IPS-18c (cell line): Measurements from ENCODE around the gene ISCU.
"Not testable (repeated sequence)": the region's sequence is repeated elsewhere in the genome, so short reads cannot be mapped to it uniquely, and the experiment has no call there.

ENCODE experiments used
- H3K4me3 ChIP-seq: 2 replicates; pipeline ENCODE4 v1.7.0; 2013; ENCODE audit warnings: low read depth, mild to moderate bottlenecking, low read length, moderate library complexity; ENCODE audit not compliant: insufficient read depth
- H3K9me3 ChIP-seq: one replicate; pipeline ENCODE4 v1.6.1; 2013; ENCODE audit warnings: mild to moderate bottlenecking, low read length, moderate library complexity; ENCODE audit not compliant: control insufficient read depth, insufficient read depth

The ISCU gene

DNA sequence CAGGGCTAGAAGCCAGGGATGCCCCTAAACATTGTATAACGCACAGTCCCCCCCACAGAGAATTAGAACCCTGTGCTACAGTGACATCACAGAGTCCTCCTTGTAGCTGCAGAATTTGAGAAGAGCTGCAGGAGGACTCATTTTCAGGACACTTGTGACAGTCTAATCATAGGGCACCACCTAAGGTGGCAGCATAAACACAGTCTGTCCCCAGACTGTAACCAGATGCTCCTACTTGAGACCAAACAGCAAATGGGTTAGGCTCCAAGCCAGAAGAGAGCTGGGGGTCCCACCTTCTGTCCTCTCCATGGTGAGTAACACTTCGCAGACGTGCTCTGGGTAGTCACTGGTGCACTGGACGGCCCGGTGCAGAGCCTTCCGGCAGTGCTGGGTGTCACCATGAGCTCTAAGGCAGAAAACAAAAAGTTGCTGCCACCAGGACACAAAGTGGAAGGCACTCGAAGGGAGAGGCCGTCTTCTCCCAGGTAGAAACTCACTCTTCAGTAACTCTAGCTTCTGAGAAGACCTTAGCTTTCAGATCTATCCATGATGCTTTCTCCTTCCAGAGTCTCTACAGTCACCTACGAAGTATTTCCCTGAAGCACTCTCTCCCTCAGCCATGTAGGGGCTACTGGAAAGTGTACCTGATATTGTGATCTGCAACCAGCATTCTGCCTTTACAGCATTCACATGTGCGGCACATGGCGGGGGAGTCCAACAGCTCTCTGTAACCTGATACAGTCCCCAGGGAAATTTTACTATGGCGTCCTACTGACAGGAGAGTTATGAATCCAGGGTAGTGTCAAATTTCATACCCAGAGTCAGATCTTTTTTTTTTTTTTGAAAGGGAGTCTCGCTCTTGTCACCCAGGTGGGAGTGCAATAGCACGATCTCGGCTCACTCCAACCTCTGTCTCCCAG is 30.2 kb upstream of the ISCU start:
- no peak overlapping the region for H3K4me3 ChIP-seq
- no peaks in the 10 kb centered on the region for H3K9me3 ChIP-seq

DNA sequence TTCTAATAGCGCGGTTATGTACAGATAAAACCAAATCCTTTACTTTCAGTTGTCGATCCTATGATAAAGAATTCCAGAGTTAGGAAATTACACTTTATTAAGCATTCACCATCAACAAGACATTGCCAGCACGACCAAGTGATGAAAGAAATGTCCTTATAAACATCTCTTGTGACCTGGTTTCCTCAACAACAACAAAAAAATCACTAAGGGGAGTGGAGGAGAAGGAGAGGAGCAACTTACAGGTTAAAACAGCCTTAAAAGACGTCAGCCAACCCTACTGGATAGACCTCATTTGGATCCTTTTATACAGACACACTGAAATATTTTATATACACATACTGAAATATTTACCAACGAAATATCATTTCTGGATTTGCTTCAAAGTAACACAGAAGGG is 24.2 kb upstream of the ISCU start:
- H3K4me3 ChIP-seq: no peak overlapping the region
- no peaks in the 10 kb centered on the region for H3K9me3 ChIP-seq

DNA sequence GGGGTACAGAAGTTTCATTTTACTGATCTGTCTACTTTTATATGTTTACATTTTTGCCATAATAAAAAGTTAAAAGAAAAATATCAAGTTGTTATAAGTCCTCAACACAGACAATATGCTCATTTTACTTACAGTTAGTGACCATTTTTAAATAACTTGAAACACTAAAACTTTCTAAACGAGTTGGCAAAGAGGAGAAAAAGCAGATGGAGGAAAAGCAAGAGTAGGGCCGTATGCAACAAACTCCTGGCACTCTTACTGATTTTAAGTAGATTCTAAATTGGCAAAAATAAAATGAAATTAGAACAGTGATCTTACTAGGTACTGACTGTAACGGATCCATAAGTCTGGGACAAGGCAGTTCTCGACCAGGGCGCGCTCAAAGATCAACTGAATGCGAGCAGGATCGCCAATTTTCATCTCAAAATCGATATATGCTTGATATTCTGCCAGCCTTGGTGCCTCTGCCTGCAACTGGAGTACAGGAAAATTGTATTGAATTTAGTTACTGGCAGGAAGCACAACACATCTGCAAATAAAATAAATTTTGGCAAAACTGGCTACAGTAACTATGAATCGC is 23.7 kb upstream of the ISCU start:
- Histone ChIP-seq H3K4me3 (no peak overlapping the region), H3K9me3 (no peaks in the 10 kb centered on the region)

DNA sequence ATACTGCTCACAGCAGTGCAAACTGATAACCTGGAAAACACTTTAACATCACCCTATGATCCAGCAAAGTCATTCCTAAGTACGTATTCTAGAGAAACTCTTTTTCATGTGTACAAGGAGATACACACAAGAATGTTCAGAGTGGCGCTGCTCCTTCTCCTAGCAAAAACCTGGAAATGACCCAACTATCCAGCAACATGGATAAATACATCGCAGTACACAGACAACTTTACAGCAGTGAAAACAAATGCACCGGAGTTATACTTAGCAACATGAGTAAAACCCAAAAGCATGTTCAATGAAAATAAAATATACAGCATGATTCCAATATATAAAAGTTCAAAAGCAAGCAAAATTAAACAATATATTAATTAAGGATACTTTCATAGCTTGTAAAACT is 20.1 kb upstream of the ISCU start:
- H3K4me3 ChIP-seq: no peak overlapping the region
- no peaks in the 10 kb centered on the region for H3K9me3 ChIP-seq

DNA sequence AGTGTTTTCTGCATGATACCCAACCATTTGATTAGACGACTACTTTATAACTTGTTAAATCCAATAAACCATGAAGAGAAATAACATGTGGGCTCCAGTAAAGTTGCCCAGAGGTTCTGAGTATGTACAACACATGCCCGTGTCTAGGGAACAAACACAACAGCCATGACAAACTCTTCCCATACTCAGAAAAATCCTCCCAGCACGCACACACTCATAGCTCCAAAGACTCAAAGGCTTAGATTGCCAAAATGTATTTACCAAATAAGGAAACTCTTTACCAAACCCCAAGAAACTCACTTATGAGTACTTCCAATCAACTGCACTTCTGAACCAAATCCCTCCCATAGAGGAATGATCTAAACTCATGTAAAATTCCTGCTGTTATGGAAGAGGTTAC is 18.7 kb upstream of the ISCU start:
- no peak overlapping the region for H3K4me3 ChIP-seq
- H3K9me3 ChIP-seq: no peaks in the 10 kb centered on the region

DNA sequence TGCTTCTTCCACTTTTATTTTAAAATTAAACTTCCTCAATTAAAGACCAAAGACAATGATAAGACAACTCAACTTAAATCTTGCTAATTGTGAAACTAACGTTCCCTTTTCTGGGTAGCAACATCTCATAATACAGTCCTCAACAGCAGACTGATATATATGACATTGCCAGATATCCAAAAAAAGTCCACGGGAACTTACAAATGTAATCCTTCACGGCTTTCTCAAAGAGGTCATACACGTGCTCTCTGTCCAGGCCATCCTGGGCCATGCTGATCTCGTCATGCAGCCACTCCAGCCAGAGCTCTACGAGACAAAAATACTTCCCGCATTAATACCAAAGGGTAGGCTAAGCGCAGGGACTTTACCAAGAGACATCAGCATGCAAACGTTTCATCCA is 14.7 kb upstream of the ISCU start:
- Histone ChIP-seq H3K4me3 (no peak overlapping the region), H3K9me3 (no peaks in the 10 kb centered on the region)

DNA sequence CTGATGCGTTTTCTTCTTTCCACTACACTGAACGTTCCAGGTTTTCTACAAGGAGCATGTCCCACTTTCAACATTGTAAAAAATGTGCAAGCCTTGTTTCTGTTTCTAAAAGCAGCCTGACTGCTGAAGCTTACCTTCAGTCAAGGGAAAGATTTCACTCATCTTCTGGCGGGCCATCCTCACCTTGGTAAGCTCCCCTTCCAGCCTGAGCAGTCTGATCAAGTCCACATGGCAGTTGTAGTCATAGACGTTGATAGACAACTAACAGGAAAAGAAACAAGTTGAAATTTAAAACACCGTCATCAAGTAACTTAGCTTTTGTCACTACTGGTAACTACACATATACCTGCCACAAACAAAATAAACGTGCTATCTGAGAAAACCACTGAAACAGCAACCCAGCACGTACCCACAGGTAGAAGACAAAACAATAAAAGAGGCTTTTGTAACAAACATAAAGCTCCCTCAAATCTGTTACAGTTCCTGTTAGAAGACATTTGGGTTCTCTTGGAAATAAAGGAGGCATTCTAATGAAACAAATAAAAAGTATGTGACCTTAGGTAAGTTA is 13.4 kb upstream of the ISCU start:
- Histone ChIP-seq H3K4me3 (no peak overlapping the region), H3K9me3 (no peaks in the 10 kb centered on the region)

DNA sequence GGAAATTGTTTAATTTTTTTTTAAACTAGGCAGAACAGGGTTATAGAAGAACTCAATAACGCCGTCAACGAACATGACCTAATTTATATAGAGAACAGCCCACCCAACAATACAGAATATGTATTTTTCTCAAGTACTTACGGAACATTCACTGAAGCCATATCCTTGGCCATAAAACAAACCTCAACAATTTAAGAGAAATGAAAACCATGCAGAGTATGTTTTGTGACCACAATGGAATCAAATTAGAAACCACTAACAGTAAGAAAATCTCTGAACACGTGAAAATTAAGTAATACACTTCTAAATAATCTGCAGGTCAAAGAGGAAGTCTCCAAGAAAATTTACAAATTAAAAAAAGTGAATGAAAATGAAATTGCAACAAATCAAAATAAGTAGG is 10.9 kb upstream of the ISCU start:
- no peak overlapping the region for H3K4me3 ChIP-seq
- no peaks in the 10 kb centered on the region for H3K9me3 ChIP-seq

DNA sequence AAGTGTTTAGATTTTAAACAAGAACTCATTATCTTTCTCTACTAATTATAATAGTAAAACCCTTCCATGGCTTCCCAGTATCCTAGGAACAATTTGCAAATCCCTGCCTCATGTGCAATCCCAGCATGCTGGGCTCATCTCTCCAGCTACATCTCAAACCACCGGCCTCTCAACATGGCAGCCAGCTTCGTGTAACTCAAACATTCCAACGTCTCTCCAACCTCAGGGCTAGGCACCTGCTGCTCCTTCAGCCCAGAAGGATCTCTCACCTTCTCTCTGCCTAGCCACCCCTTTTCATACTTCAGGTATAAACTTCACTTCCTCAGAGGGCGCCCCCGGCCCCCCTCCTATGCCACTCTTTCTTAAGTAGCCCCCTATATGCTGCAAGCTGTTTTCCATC is 8.6 kb upstream of the ISCU start:
- Histone ChIP-seq H3K9me3 (no peaks in the 10 kb centered on the region), H3K4me3 (no peak overlapping the region)

DNA sequence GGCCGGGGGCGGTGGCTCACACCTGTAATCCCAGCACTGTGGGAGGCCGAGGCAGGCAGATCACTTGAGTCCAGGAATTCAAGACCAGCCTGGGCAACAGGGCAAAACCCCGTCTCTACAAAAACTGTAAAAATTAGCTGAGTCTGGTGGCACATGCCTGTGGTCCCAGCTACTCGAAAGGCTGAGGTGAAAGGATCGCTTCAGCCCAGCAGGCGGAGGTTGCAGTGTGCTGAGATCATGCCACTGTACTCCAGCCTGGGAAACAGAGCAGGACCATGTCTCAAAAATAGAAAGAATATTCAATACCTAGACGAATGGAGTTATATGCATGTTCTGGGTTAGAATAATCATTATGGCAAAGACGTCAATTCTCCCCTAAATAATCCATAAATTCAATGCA is 7.0 kb upstream of the ISCU start:
- not testable (repeated sequence) for H3K9me3 ChIP-seq

DNA sequence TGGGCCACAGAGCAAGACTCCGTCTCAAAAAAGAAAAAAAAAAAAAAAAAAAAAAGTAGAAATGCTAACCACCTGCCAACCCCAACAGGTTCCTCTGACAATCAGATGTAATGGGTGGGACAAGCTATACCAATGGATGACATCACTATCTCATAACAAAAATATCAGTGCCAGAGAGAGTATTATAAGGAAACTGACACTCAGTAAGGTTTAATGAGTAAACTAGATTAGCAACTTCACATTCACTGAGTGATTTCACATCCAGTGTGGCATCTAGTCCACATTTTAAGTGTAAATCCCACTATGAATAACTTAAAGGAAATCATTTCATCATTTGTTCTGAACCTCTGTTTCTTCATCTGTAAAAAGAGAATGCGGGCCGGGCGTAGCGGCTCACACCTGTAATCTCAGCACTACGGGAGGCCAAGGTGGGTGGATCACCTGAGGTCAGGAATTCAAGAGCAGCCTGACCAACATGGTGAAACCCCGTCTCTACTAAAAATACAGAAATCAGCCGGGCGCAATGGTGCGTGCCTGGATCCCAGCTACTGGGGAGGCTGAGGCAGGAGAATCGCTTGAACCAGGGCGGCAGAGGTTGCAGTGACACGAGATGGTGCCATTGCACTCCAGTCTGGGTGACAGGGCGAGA is 3.3 kb upstream of the ISCU start:
- Histone ChIP-seq H3K9me3 (no peaks in the 10 kb centered on the region), H3K4me3 (no peak overlapping the region; the same call in 1 of the 2 replicates)

More for the DNA sequence above, 7.0 kb upstream of the ISCU start:
- H3K4me3 ChIP-seq: not testable (repeated sequence)

DNA sequence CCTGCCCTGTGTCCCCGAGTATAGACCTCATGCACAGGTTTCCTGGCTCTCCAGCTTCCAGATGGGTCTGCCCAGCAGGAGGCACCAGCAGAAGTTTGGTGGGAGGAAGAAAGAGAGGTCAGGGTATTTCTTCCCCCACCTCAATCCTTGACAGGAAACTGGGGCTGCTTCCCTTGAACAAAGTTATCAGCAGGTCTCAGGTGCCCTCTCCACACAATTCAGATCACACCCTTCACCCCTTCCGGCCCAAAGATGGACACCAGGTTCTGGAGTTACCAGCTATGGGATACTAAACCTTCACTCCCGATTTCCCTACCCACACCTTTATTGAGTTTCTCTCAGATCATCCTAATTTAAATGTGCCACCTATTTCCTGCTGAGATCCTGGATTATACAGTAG is 2.6 kb upstream of the ISCU start:
- H3K4me3 ChIP-seq: peak overlapping the region; percentile 84
- H3K9me3 ChIP-seq: no peaks in the 10 kb centered on the region

DNA sequence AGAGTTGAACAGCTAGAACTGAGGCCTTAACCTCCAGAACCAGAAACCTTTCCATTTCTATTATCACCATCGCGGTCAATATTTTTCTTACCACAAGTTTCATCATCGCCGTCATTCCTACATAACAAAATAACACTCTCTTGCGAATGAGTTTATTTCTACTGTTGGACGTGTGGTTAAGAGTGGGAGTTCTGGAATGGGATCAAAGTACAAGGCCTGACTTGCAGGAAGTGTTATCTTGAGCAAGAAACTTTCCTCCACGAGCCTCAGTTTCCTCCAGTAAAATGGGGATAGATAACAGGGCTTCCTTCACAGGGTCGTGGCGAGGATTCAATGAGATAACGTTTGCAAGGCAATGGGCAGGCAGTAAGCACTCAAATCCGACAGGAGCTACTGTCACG is 2.1 kb upstream of the ISCU start:
- H3K9me3 ChIP-seq: no peaks in the 10 kb centered on the region
- H3K4me3 ChIP-seq: peak overlapping the region; percentile 84

DNA sequence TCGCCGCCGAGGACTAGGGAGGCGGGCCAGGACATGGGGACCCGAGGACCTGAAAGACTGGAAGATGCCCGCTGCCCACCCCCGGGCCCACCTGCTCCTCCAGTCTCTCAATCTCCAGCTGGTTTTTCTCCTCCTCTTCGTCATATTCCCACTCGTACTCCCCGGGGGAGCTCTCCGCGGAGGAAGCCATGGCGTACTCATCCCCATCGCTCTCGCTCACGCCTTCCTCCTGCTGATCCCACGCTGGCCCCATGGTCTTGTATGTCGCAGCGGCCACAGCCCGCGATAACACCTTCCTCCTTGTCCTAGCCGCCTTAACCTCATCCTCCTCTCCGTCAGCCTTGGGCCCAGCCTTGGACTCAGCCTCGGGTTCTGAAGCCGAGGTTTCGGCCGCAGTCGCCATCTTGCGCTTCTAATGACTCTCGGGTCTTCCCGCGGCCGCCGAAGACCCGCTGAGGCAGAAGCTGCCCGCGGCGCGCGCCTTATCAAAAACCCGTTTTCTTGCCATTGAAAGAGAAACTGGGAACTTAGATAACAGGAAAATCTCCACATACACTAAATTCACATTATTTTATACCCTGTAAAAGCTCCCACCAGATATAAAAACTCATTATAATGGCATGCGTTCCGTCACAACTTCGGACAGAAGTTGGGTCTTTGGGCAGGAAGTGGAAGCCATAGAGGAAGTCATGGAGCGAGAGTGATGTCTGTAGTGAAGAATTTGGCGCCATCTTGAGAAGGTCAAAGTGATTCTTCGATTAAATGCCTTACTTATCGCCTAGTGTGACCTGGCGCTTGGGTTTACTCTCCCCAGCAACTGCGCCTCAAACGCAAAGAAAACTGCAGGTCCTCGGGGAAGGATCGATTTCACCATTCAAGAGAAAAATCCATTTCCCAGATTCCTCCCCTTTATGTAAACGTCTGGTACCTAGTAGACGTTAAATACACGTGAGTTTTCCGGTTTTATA is 1.4 kb upstream of the ISCU start, which contains the start of gene SART3:
Gene SART3, minus strand, starts transcription at position 422 of the 968 bp plus-strand sequence. Its CDS starts 19 bp downstream, at position 403.
- H3K4me3 ChIP-seq: peak within 1 kb of the TSS; percentile 84
- no peaks in the 10 kb centered on the region for H3K9me3 ChIP-seq

DNA sequence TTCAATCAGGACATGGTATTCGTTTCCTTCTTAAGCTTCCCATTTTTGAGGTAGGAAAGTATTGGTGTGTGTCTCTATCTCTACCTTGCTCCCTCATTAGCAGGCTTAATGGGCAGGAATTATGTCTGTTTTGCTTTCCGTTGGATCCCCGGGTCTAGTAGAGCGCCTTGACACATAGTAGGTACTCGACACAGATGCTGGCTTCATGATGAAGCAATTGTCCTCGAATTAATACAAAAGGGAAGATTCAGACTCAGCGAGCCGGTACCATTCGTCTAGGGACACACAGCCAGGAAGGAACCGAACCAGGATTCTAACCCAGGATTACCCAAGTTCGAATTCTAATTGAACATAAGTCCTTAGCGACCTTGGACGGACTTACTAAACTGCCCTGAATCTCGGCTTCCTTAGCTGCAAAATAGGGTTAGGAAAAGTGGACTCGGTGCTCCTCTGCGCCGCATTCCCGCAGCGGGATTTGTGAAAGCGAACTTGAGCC is 496 bp upstream of the ISCU start:
- peak overlapping the region; percentile 84 for H3K4me3 ChIP-seq
- H3K9me3 ChIP-seq: no peaks in the 10 kb centered on the region

DNA sequence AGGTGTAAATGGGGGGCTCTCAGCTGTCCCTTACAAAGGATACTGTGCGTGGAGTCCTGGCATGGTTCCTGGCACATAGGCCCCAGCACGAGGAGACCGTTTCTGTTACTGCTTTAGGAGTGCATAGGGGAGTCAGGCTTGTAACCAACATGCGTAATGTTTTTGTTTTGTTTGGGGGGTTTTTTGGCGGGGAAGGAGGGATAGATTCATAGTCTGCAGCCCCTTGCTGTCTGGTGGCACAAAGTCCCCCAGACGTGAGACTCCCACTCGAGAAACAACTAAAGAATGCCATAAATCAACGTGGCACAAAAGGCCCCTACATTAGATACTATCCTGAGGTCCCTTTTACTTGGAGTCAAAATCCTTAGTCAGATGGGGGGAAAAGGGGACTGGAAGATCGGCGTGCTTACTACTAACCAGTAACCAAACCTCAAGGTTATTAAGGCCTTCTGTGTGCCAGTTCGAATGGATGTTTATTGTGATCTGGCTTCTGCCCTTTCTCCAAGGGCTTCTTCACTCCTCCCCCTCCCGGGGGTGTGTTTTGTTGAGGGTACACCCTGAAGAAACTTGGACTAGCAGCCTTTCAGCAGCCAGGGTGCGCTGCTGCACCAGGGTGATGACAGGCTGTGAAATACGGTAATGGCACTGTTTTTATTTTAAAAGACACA is 874 bp downstream of the ISCU start:
- peak overlapping the region; percentile 84 for H3K4me3 ChIP-seq
- no peaks in the 10 kb centered on the region for H3K9me3 ChIP-seq
